Activated CD8-positive, alpha-beta memory T cell treated with anti-CD3 and anti-CD28 coated beads for 48 hours (primary cell): ENCODE data around the gene HEMK1.

ENCODE experiments used
- DNase-seq, 3 experiments: peaks; one replicate each; pipeline ENCODE4 v3.0.0-alpha.2; 2020; ENCODE audit warnings: low read depth in 2 of 3, low spot score in 2 of 3

The HEMK1 gene

GRCh38 chr3:50542177-50543034 is 26.9 kb upstream of the HEMK1 start:
- DNase-seq, result peak in 2 of 3 experiments; percentile 48 to 55

GRCh38 chr3:50545781-50546180 is 23.5 kb upstream of the HEMK1 start:
- no peak for DNase-seq

GRCh38 chr3:50549226-50549625 is 20.1 kb upstream of the HEMK1 start:
- no peak for DNase-seq

GRCh38 chr3:50550079-50550736 is 19.1 kb upstream of the HEMK1 start:
- peak in 2 of 3 experiments; percentile 45 to 58 for DNase-seq

GRCh38 chr3:50551054-50551659 is 18.2 kb upstream of the HEMK1 start:
- DNase-seq, result no peak

- DNase-seq, result no peak
Measured at GRCh38 chr3:50551681-50552435, 17.5 kb upstream of the HEMK1 start.

GRCh38 chr3:50552598-50552997 is 16.7 kb upstream of the HEMK1 start:
- DNase-seq, result no peak

- no peak for DNase-seq
Measured at GRCh38 chr3:50554553-50554952, 14.8 kb upstream of the HEMK1 start.

GRCh38 chr3:50557106-50557505 is 12.2 kb upstream of the HEMK1 start:
- DNase-seq, result no peak

- DNase-seq, result no peak
Measured at GRCh38 chr3:50557915-50558314, 11.4 kb upstream of the HEMK1 start.

- DNase-seq, result no peak
Measured at GRCh38 chr3:50559702-50560101, 9.6 kb upstream of the HEMK1 start.

GRCh38 chr3:50562861-50563260 is 6.5 kb upstream of the HEMK1 start:
- DNase-seq, result no peak

- DNase-seq, result no peak
Measured at GRCh38 chr3:50563867-50564266, 5.5 kb upstream of the HEMK1 start.

GRCh38 chr3:50564321-50564720 is 5.0 kb upstream of the HEMK1 start:
- DNase-seq, result no peak

- no peak for DNase-seq
Measured at GRCh38 chr3:50567011-50567385, 2.3 kb upstream of the HEMK1 start.

- DNase-seq, result peak; percentile 85 to 90 (median 89)
Measured at GRCh38 chr3:50567386-50568167, 1.7 kb upstream of the HEMK1 start, which contains the start of gene C3orf18. Gene C3orf18 (minus strand): TSS chr3:50567747. CDS start chr3:50565699, 2,048 bp downstream.

GRCh38 chr3:50570508-50571279 is 1.4 kb downstream of the HEMK1 start:
- no peak for DNase-seq

GRCh38 chr3:50571486-50571885 is 2.2 kb downstream of the HEMK1 start:
- no peak for DNase-seq

GRCh38 chr3:50572158-50572557 is 2.8 kb downstream of the HEMK1 start:
- peak in 2 of 3 experiments; percentile 70 to 75 for DNase-seq
